GM19372 (cell line): ENCODE measurements around the gene VGLL4.
"Not testable (repeated sequence)": the region's sequence is repeated elsewhere in the genome, so short reads cannot be mapped to it uniquely, and the experiment has no call there.

Experiments
- ATAC-seq: cut with Tn5 transposase; IDR thresholded peaks from one replicate; pipeline ENCODE4 v1.9.1; 2021; ENCODE audit warnings: mild to moderate bottlenecking, low read depth, moderate library complexity; ENCODE audit not compliant: unreplicated experiment

VGLL4 gene

GRCh38 chr3:11541321-11542303 is 102.1 kb downstream of the VGLL4 start:
- ATAC-seq: no peak

GRCh38 chr3:11539677-11540076 is 104.0 kb downstream of the VGLL4 start:
- no peak for ATAC-seq

GRCh38 chr3:11539218-11539617 is 104.5 kb downstream of the VGLL4 start:
- ATAC-seq: no peak

GRCh38 chr3:11538581-11538980 is 105.1 kb downstream of the VGLL4 start:
- no peak for ATAC-seq

GRCh38 chr3:11536936-11537612 is 106.6 kb downstream of the VGLL4 start:
- no peak for ATAC-seq

GRCh38 chr3:11536132-11536935 is 107.4 kb downstream of the VGLL4 start:
- ATAC-seq: no peak

- no peak for ATAC-seq
Measured at GRCh38 chr3:11535243-11535960, 108.3 kb downstream of the VGLL4 start.

GRCh38 chr3:11534793-11535101 is 109.0 kb downstream of the VGLL4 start:
- no peak for ATAC-seq

GRCh38 chr3:11534011-11534792 is 109.5 kb downstream of the VGLL4 start:
- ATAC-seq: no peak

- ATAC-seq: no peak
Measured at GRCh38 chr3:11532931-11533391, 110.8 kb downstream of the VGLL4 start.

GRCh38 chr3:11530153-11530721 is 113.5 kb downstream of the VGLL4 start:
- no peak for ATAC-seq

GRCh38 chr3:11529281-11529680 is 114.4 kb downstream of the VGLL4 start:
- no peak for ATAC-seq

- not testable (repeated sequence) for ATAC-seq
Measured at GRCh38 chr3:11526121-11526520, 117.6 kb downstream of the VGLL4 start.

- no peak for ATAC-seq
Measured at GRCh38 chr3:11523572-11524101, 120.1 kb downstream of the VGLL4 start.

GRCh38 chr3:11522953-11523571 is 120.7 kb downstream of the VGLL4 start:
- no peak for ATAC-seq

GRCh38 chr3:11522398-11522715 is 121.4 kb downstream of the VGLL4 start:
- ATAC-seq: no peak

- no peak for ATAC-seq
Measured at GRCh38 chr3:11521167-11521566, 122.5 kb downstream of the VGLL4 start.

- no peak for ATAC-seq
Measured at GRCh38 chr3:11517601-11518000, 126.1 kb downstream of the VGLL4 start.
